ENCODE results near the gene UBE2L5.

DNA sequence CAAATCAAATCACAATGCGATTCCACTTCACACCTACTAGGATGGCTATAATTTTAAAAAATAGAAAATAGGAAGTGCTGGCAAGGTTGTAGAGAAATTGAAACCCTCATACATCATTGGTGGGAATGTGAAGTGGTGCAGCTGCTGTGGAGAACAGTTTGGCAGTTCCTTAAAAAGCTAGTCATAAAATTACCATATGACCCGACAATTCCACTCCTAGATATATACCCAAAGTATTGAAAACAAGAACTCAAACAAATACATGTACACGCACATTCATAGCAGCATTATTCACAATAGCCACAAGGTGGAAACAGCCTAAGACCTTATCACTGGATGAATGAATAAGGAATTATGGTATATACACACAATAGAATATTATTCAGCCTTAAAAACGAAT lies 31.4 kb downstream of the UBE2L5 start:
- TF ChIP-seq POLR2AphosphoS5 (IDR thresholded peaks at IDR 0.05), result no peak
- TF ChIP-seq POLR2A (IDR thresholded peaks at IDR 0.05), result no peak
